CMK (cell line): Measurements from ENCODE around the gene CBLB.
"Not testable (repeated sequence)": the region's sequence is repeated elsewhere in the genome, so short reads cannot be mapped to it uniquely, and the experiment has no call there.

Experiments used
- DNase-seq: peaks from one replicate; pipeline ENCODE4 v3.0.0-alpha.2; 2010; ENCODE audit warnings: low read depth

The CBLB gene

DNA sequence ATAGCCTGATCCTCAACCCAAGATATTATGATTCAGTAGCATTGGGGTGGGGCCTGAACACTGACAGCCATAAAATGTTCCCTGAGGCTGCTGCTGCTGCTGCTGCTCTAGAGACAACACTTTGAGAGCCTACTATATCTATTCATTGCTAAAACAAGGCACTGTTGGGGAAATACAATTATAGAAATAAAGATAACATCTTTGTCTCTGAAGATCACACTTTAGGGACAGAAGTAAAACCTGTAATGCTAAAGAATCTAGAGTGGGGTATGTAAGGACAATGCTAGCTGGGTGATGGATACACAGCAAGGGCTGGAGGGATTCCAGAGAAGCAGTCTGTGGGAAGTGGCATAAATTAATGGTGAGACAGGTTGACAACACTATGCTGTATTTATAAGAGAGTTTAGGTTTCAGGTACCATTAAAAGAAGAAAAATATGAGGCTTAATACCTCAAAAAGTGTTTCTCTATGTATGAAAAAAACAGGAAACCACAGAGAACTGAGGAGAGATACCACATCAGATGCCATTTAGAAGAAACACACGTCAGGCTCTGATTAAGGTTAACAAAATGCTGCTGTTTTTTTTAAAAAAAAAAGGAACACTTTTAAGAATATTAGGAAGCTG, 115.9 kb downstream of the CBLB start:
- DNase-seq, result no peak

DNA sequence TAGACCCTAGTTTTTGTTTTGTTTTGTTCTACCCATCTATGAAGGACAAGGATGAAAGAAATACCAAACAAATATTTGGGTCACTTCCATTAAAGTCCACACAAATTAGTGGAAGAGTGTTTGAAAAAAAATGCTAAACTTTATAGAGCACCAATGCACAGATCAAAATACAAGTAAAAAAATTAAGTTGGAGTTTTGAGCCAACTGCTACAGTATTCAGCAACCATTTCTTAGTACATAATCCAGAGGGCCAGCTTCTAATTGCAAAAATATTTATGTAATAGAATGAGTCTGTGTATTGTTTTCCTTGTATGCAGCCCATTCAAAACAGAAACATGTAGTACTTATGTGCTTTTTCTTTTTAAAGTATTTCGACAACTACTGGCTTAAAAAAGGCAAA, 121.1 kb downstream of the CBLB start:
- no peak for DNase-seq

DNA sequence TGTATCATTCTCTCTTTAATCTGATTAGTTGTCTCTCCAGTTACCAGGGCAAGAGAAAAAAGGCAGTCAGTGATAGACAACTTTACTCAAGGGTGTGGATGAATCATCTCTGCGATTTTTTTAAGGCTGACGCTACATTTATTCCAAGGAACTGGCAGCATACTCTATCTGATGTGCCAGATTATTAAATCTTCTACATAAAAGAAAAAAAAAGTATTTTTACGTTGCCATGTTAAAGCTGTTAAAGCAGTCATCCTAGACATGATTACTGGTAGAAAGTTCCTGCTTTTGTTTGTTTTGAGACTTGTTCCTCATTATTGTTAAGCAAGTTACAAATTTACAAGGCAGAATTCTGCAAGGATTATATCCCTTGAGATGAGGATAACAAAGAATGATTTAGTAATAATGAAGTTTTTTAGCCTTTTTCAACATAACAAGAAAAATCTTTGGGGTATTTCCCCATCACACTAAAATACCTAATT, 121.7 kb downstream of the CBLB start:
- no peak for DNase-seq

DNA sequence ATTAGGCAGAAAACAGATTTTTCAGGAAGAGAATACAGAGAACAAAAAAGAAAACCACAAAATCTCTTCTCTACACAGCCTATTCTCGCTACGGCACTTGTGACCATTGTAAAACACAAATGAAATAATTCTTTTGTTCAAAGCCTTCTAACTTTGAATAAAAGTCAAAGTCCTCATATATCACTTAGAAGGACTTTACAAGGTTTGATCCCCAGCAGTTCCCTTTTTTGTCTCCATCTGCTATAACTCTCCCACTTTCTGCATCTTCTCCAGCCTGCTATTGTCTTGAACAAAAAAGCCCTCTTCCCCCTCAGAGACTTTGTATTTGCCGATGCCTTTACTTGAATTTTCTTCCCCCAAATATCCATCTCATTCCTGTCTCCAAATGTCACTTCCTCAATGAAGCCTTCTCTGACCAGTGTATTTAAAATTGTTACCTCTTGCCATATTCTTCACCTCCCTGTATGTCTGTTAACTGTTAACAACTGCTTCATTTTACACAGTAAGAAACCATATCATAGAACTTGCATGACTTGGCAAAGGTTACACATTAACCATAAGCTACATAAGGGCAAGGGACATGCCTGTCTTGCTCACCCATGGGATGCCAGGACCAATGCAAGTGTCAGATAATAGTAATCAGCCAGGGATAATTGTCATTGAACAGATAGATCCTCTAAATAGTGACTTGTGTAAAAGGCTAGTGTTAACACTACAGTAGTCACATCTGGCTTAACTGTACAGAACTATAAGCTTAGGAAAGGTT, 122.4 kb downstream of the CBLB start:
- DNase-seq, result no peak

DNA sequence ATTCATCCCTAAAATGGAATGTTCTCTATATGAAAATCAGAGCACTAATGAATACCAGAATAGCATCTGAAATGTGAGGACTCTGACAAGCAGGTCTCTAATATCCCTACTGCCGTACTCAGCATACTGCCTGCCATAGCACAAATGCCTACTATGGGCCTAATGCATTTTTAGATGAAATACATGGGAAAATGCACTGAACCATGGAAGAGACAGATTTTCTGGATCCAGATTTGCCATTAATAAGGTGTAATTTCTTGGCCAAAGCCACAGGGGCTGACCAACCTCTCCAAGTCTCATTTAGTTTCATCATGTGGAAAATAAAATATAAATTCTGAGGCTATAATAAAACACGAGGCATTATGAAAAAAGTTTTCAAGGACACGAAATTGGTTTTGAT, 123.8 kb downstream of the CBLB start:
- DNase-seq, result no peak

DNA sequence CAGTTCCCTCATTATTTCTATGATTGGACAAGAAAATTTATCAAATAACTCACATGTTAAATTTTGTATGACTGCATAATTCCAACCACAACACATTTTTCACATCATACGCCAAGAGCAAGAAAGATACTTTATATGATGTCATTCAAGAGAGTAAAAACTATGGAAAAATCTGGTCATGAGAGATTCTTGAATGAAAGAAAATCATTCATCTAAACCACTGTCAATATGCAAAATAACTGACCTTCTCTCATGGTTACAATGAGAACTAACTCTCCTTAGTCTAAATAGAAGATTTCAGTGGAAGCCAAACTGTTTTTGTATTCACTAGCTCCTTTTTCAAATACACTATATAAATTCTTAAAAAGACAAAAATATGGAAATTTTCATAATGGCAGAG, 124.6 kb downstream of the CBLB start:
- DNase-seq, result no peak

DNA sequence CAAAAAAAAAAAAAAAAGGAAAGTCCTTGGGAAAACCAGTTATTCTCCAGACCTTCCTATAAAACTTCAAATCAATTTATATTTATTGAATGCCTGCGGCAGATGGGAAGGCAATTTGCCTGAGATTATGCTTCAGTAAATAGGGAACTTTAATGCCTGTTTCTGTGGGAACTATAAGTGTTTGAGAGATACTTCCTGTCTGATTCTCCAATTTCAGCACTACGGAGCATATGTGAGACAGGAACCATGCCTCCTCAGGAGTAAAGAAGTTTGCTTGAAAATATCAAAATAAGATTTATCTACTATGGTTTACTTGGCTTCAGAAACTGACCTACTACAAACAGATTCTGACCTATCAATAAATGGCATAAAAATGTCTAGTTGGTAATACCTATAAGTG, 135.5 kb downstream of the CBLB start:
- no peak for DNase-seq

DNA sequence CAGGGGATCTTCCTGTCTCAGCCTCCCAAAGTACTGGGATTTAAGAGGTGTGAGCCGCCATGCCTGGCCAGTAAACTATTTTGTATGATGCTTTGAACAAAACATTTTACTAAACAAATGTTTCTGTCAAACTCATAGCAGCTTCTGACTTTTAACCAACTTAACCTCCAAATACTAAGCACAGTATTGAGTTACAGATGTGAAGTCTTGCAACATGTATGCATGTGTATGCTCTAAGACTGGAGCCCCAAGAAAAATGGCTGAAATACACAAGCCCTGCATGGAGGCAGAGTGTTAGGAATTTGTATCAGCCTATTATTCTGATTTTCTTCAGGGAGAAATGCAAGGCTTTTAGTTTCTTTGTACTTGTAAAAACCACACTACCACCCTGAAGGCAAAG, 137.1 kb downstream of the CBLB start:
- no peak for DNase-seq

DNA sequence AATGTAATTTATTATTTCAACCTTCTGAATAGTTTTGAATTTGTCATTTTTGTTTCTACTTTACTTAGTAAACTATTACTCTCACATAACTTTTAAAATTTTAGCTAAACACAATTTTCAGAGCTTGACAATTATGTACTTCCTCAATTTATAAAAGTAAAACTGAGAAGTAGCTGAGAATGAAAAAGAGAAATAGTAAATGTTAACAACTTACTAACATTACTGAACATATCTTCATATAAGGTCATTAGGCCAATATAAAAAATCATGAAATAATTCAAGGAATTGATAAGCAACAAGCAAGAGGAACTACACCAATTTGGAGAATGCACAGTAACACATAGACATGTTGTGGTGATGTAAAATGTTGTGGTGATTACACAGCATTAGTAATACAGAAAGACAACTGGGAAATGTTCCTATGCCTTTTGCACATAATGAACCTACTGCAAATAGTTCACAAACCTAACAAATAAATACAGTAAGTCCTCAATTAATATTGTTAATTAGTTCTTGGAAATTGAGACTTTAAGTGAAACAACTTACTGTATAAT, 137.9 kb downstream of the CBLB start:
- no peak for DNase-seq

DNA sequence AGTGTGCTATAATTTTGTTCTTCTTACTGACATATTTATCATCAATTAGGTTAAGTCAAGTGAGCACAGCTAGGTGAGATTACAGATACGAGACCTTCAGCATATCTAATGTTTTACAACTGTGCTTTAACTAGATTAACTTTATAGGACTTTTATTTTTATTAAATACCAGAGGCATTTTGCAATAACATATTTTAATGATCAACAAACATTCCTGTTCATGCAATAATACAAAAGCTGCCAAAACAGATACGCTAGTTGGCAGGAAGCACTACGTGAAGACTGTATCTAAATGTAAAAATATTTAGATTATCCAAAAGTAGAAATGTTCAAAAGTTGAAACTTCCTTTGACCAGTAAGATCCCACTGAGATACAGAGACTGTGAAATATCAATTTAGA, 139.1 kb downstream of the CBLB start:
- no peak for DNase-seq

DNA sequence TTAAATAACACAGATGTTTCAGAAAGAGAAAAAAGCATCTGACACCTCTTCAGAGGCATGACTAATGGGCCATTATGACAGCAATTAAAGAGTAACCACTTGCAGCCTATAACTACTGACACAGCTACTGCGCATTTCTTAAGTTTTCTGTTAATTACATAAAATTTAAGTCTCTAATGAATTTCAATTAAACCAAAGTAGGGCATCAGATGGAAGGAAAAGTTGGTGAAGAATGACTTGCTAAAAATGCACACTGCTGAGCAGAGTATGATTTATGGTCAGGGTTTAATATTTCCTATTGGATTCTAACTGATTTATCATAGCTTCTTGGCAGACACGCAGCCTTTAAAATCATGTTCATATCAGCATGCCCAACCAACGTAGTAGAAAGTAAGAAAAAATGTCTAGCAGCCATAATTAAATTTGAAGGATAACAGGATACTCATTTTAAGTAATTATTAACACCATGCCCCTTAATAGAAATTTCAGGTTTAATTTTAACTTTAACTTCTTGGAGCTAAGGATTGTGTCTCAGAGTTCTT, 140.0 kb downstream of the CBLB start:
- no peak for DNase-seq

DNA sequence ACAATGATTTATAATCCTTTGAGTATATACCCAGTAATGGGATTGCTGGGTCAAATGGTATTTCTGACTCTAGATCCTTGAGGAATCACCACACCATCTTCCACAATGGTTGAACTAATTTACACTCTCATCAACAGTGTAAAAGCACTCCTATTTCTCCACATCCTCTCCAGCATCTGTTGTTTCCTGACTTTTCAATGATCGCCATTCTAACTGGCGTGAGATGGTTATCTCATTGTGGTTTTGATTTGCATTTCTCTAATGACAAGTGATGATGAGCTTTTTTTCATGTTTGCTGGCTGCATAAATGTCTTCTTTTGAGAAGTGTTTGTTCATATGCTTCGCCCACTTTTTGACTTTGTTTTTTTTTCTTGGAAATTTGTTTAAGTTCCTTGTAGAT, 141.8 kb downstream of the CBLB start:
- not testable (repeated sequence) for DNase-seq

DNA sequence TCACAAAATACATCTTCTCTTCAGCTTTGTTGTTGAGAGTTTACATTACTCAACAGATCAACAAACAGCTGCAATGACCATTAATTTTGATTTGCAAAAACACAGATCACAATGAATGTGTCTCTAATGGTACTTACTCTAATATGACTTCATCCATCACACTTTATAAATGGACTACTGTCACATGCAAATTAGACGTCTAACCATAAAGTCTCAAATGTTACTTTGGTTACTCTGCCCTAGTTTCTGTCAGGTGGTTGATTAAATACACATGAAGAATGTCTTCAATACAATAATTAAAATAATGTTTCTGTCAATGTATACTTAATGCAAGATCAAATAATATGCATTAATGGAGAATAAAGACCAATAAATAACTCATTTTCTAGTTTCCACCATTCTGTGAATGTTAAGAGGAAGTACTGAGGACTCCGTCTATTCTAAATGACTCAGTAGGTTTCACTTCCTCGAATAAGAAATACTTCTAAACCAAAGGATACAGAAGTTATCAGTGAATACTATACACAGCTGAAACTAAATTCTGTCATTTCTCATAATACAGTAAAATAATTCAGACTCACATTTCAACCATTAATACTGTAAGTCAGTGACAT, 145.8 kb downstream of the CBLB start:
- no peak for DNase-seq

DNA sequence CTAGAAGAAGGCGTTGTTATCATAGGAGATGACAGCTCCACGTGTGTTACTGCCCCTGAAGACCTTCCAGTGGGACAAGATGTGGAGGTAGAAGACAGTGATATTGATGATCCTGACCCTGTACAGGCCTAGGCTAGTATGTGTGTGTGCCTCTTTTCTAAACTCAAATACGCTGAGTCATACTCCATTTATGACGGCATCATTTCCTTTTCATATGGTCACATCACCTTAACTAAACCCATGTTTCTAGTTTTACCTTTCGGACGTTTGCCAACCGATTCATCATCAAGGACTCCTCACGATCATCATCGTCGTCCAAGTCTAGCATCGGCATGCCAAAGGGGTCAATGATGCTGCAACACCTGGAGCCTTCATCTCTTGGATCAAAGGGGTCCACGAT, 149.0 kb downstream of the CBLB start:
- no peak for DNase-seq

DNA sequence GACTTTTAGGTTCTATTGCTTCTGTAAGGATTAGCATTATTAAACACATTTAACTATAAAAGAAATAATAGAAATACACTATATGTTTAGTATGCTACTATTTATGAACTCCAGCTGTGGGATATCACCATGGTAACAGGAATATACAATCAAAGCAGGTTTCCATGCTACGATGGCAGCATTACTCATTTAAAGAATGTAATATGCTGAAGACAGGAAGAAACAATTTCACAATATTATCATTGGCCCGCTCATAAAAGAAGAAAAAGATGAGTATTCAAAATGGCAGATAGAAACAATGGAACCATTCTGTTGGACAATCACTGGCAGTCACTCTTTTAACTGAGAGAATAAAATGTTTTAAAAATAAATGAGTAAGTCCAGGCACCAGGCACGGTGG, 153.4 kb downstream of the CBLB start:
- no peak for DNase-seq

DNA sequence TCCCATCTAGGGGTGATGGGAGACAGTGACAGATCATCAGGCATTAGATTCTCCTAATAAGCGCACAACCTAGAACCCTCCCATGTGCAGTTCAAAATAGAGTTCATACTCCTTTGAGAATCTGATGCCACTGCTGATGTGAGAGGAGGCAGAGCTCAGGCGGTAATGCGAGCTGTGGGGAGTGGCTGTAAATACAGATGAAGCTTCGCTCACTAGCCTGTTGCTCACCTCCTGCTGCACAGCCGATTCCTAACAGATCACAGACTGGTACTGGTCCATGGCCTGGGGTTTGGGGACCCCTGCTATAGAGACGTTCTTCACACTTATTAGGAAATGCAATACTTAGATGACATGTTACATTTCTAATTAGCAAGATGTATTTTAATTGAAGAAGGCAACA, 154.4 kb downstream of the CBLB start:
- no peak for DNase-seq

DNA sequence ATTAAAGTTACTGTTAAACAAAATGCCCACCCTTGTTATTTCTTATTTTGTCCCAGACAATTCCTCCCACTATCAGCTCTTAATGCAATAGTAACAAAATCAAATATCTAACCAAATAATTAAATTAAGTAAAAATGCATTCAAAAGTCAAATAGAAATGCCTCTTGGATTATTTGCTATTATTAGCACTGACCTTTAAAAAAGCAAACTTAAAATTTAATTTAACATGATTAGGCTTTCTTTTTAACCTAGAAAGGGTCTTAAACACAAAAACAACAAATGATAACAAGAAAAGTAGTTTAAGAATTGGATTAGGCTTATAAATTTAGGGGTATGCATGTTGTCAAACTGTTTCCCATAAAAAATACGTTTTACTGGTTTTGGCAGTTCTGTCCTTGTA, 159.8 kb downstream of the CBLB start:
- DNase-seq, result no peak

DNA sequence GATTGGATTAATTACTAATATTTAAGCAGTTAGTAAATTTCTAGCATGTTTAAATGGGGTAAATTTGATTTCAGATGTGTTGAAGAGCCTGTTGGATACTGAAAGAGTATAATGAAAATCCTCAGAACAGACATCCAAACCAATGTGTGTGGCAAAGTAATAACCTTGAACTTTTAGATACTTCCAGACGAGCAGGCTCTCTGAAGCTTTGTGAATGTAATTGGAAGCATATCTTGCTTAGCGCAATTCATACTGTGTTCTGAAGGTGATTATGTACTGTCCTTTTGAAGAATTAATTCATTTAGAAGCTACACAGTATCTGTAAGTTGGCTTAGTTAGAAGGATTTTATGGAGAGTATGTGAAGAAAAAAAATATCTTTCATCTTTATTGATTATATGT, 161.8 kb downstream of the CBLB start:
- DNase-seq, result no peak

DNA sequence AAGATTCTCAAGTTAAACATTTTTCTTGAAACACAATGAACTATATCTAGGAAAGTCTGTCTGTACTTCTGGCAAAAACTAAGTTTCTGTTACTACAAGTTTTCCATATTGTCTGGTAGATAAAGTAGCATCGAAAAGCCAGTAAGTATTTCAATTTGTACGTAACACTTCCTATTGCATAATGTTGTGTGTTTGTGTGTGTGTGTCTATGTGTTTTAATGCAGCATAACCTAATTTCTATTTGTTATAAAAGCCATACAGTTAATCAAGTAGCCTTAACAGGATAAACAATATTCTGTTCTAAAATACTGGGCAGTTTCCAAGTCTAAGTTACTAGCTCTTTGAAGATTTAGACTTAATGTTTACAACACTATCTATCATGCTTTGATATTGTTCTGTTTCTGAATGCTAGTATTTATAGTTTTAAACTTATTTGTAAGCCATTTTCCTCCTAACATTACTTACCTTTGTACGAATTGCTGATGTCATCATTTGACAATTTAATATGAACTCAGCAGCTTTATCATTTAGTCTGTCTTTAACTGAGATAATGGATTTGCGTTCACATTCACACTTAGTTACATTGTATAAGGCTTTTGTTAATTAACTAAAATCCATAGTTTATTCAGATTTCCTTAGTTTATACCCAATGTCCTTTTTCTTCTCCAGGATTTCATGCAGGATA, 163.9 kb downstream of the CBLB start:
- no peak for DNase-seq

DNA sequence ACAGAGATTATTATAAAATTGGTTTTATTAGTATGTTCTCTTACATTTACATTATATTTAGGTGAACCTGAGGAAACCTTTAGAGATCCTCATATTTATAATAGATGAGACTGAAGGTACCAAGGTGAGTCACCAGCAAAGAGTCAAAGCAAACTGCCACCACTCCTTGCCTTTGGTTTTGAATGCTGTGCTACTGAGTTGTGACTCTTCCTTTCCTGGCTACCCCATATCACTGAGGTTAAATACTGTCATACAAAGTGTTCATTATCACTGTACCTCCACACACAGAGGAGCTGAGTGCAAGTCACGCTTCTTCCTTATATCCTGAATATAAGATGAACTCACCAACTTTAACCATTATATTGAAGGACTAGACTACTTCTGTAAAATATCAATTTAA, 168.2 kb downstream of the CBLB start:
- DNase-seq, result no peak

DNA sequence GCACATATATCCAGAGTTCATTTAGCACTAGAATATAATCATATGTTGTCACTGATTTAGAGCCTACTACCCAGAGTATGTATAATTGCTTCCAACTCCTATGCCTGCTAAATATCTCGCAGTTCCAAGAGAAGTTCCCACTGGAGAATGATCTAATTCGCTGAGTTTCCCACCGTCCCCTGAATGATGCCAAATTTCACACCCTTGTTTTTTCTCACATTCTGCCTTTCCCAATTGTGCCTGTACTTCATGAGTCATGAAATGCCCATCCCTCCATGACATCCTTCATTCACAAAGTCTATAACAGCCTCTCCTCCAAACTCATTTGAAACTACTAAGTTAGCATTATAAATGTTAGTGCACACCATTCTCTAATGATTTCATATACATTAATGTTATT, 177.2 kb downstream of the CBLB start:
- DNase-seq, result no peak

DNA sequence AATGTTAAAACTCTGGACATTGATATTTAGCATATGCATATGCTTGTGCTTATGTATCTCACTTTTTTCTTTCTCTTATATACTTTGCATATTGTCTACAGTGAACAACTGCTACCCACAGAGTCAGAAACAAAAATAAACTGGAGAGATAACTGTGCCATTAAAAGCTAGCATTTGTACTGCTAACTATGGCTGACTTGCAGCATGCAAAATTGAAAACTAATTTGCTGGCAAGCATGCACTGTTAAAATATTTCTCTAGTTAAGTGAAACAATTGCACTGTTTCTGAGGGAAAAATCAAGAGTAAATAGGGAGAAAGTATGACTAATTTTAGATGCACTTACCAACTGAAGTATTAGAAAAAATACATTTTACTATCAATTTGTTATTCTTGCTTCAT, 177.8 kb downstream of the CBLB start:
- no peak for DNase-seq
